OCI-LY1 (cell line): ENCODE data around the gene JADE3.

Experiments
- EZH2 ChIP-seq: fragments of 200-600 bp; sonication (generic), shearing (Covaris generic); IDR thresholded peaks from 2 replicates; pipeline ENCODE4 v1.8.0; 2017; ENCODE audit warnings: borderline replicate concordance, mixed run types, mild to moderate bottlenecking, antibody characterized with exemption, low read length, moderate library complexity, mixed read lengths
- TF ChIP-seq, protein P1 (sequence below): fragments of 200-600 bp; sonication (generic), shearing (Covaris generic); IDR thresholded peaks from 2 replicates; pipeline ENCODE4 v1.5.1; 2017; ENCODE audit warnings: mild to moderate bottlenecking, antibody characterized with exemption, low read length, moderate library complexity, mixed read lengths

DNA sequence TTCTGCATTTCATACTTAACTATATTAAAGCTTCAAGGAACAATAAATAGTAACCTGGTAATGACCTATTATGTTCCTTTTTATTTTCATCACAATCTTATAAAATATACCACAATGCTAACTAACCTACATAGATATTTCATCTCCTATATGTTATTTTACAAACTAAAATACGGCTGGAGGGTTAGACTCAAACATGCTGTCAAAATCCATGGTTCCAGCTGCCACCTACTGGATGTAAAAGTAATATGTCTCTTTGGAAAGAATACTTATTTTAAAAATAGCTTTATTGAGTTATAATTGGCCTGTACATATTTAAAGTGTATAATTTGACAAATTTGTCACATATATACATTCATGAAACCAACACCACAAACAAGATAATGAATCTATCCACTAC, 181.0 kb downstream of the JADE3 start:
- TF ChIP-seq EZH2: no peak
- TF ChIP-seq, protein P1, sequence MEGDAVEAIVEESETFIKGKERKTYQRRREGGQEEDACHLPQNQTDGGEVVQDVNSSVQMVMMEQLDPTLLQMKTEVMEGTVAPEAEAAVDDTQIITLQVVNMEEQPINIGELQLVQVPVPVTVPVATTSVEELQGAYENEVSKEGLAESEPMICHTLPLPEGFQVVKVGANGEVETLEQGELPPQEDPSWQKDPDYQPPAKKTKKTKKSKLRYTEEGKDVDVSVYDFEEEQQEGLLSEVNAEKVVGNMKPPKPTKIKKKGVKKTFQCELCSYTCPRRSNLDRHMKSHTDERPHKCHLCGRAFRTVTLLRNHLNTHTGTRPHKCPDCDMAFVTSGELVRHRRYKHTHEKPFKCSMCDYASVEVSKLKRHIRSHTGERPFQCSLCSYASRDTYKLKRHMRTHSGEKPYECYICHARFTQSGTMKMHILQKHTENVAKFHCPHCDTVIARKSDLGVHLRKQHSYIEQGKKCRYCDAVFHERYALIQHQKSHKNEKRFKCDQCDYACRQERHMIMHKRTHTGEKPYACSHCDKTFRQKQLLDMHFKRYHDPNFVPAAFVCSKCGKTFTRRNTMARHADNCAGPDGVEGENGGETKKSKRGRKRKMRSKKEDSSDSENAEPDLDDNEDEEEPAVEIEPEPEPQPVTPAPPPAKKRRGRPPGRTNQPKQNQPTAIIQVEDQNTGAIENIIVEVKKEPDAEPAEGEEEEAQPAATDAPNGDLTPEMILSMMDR: peak; percentile 51; the same call in 1 of the 2 replicates
